Breast epithelium (tissue), 3 donors: ENCODE results near the gene RYR1.

ENCODE experiments used
- CTCF ChIP-seq, 3 donors: fragments of 450-650 bp; IDR thresholded peaks; one replicate each; pipeline ENCODE4 v1.5.1; 2016 to 2017; ENCODE audit warnings: antibody characterized with exemption in 3 of 3, mild to moderate bottlenecking in 3 of 3, moderate library complexity in 3 of 3
- POLR2A ChIP-seq: fragments of 450-650 bp; IDR thresholded peaks from one replicate; pipeline ENCODE4 v1.6.1; 2016; ENCODE audit warnings: antibody characterized with exemption, mild to moderate bottlenecking, moderate library complexity

- TF ChIP-seq CTCF (IDR thresholded peaks at IDR 0.05) (no peak), POLR2A (no peak)
Measured at GRCh38 chr19:38421856-38422255, 11.6 kb upstream of the RYR1 start.
